NCI-H526 (cell line): ENCODE data around the gene HTR3A.
A peak's percentile ranks its signal among the peaks of the same experiment; 100 is the strongest.

Experiments
- DNase-seq, 2 experiments: peaks; one replicate each; lab custom pipeline; 2025; lab: John Stamatoyannopoulos, UW

HTR3A gene

GRCh38 chr11:113979431-113979830 lies 4.5 kb downstream of the HTR3A start:
- DNase-seq: no peak

- no peak for DNase-seq
These were observed 5.9 kb downstream of the HTR3A start for GRCh38 chr11:113980785-113981184.

GRCh38 chr11:113982306-113982705 lies 7.4 kb downstream of the HTR3A start:
- no peak for DNase-seq

- no peak for DNase-seq
These were observed 9.9 kb downstream of the HTR3A start for GRCh38 chr11:113984781-113985180.

GRCh38 chr11:113985906-113986305 lies 11.0 kb downstream of the HTR3A start:
- DNase-seq: no peak

- no peak for DNase-seq
These were observed 11.6 kb downstream of the HTR3A start for GRCh38 chr11:113986351-113987140.

GRCh38 chr11:113989381-113989780 lies 14.5 kb downstream of the HTR3A start:
- DNase-seq: no peak

- no peak for DNase-seq
These were observed 15.0 kb downstream of the HTR3A start for GRCh38 chr11:113989916-113990315.

- DNase-seq: no peak
These were observed 16.3 kb downstream of the HTR3A start for GRCh38 chr11:113991170-113991569.

GRCh38 chr11:113991718-113992458 lies 17.0 kb downstream of the HTR3A start:
- no peak for DNase-seq

- no peak for DNase-seq
These were observed 17.7 kb downstream of the HTR3A start for GRCh38 chr11:113992459-113993110.

GRCh38 chr11:113994077-113994954 lies 19.4 kb downstream of the HTR3A start:
- peak in 1 of 2 experiments; percentile 59 for DNase-seq

GRCh38 chr11:113997473-113997872 lies 22.6 kb downstream of the HTR3A start:
- DNase-seq: no peak

GRCh38 chr11:113998574-113998973 lies 23.7 kb downstream of the HTR3A start:
- no peak for DNase-seq

- no peak for DNase-seq
These were observed 25.6 kb downstream of the HTR3A start for GRCh38 chr11:114000526-114000925.

GRCh38 chr11:114001416-114001815 lies 26.5 kb downstream of the HTR3A start:
- no peak for DNase-seq

- no peak for DNase-seq
These were observed 33.4 kb downstream of the HTR3A start for GRCh38 chr11:114008331-114008730.

- DNase-seq: no peak
These were observed 36.0 kb downstream of the HTR3A start for GRCh38 chr11:114010931-114011330.

GRCh38 chr11:114011443-114011842 lies 36.5 kb downstream of the HTR3A start:
- DNase-seq: no peak

GRCh38 chr11:114015117-114015516 lies 40.2 kb downstream of the HTR3A start:
- DNase-seq: peak in 1 of 2 experiments; percentile 52

- DNase-seq: no peak
These were observed 42.1 kb downstream of the HTR3A start for GRCh38 chr11:114016986-114017385.

- DNase-seq: no peak
These were observed 42.8 kb downstream of the HTR3A start for GRCh38 chr11:114017723-114018122.
